ENCODE results near the gene CAMK2B.

Gene CAMK2B

DNA sequence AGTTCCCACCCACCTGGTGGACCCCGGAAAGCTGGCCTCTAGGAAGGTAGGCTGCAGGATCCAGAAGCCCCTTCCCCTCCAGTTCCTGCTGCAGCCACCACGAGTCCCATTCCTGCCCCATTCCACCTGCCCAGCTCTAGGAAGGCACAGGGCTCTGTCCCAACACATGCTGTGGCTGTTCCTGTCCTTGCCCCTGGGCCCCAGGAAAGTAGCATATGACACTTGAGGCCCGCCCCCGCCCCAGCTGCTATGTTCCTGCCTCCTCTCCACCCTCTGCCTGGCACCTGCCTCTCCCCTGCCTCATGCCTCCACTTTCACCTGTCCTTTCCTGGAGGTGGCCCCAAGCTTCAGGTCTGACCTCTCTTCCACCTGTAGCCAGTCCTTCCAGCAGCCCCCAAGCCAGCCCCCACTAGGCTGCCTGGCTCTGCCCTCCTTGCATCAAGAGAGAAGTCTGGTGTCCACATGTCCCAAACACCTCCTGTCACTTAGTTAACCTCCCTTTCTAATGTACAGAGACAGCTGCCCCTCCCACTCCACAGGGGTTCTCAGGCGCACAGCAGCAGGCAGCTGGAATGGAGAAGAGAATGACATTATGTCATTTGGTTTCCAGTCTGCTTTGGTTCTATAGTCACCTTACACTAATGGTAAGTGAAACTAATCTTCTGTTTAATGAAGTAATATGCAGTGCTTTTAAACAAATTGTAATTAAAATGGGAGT, 101.9 kb downstream of the CAMK2B start:
- H3K79me2 ChIP-seq (ENCODE audit: insufficient read depth, low read depth) = no peaks in the 10 kb centered on the region
- H3K4me2 ChIP-seq = no peak overlapping the region
- TF ChIP-seq, protein P1, sequence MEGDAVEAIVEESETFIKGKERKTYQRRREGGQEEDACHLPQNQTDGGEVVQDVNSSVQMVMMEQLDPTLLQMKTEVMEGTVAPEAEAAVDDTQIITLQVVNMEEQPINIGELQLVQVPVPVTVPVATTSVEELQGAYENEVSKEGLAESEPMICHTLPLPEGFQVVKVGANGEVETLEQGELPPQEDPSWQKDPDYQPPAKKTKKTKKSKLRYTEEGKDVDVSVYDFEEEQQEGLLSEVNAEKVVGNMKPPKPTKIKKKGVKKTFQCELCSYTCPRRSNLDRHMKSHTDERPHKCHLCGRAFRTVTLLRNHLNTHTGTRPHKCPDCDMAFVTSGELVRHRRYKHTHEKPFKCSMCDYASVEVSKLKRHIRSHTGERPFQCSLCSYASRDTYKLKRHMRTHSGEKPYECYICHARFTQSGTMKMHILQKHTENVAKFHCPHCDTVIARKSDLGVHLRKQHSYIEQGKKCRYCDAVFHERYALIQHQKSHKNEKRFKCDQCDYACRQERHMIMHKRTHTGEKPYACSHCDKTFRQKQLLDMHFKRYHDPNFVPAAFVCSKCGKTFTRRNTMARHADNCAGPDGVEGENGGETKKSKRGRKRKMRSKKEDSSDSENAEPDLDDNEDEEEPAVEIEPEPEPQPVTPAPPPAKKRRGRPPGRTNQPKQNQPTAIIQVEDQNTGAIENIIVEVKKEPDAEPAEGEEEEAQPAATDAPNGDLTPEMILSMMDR (conservative IDR thresholded peaks at IDR 0.05; ENCODE audit: low read depth, low read length) = no peak
- H4K20me1 ChIP-seq (ENCODE audit: insufficient read depth) = no peaks in the 10 kb centered on the region
- H3K4me3 ChIP-seq (IDR thresholded peaks at IDR 0.05; ENCODE audit: insufficient read depth, low read depth, low read length) = no peak overlapping the region
- no peak overlapping the region for H3K27ac ChIP-seq
- no peaks in the 10 kb centered on the region for H3K4me1 ChIP-seq (ENCODE audit: low read depth, poor library complexity, severe bottlenecking)
- no peak overlapping the region for H2AFZ ChIP-seq (ENCODE audit: low read depth)
- no peaks in the 10 kb centered on the region for H3K36me3 ChIP-seq (ENCODE audit: insufficient read depth)
- H3K9ac ChIP-seq = no peak overlapping the region
- H3K27me3 ChIP-seq (ENCODE audit: insufficient read depth, low read depth) = peaks cover 26% of the 10 kb centered on the region

DNA sequence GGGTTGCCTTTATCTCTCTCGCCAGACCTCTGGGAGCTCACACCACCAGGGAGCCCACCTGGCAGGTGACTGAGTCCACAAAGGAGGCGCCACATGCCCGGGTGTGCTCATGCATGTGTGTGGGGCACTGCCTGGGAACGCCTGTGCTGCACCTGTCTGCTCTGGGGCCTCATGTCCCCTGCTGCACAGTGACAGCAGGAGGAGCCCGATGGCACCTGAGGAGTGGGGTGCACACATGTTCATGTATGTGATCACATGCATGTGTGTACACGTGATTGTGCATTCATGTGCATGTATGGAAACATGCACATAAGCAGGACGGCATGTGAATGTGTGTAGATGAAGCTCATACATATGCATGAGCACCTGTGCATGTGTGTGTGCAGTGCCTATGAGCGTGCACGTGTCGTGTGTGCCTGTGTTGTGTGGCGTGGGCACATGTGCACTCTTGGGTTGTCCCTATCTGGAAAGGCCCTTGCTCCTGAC, 102.6 kb downstream of the CAMK2B start:
- H3K4me1 ChIP-seq (ENCODE audit: low read depth, poor library complexity, severe bottlenecking) = no peaks in the 10 kb centered on the region
- TF ChIP-seq, protein P1 (conservative IDR thresholded peaks at IDR 0.05; ENCODE audit: low read depth, low read length) = no peak
- no peak overlapping the region for H3K4me3 ChIP-seq (IDR thresholded peaks at IDR 0.05; ENCODE audit: insufficient read depth, low read depth, low read length)
- no peaks in the 10 kb centered on the region for H3K79me2 ChIP-seq (ENCODE audit: insufficient read depth, low read depth)
- H3K4me2 ChIP-seq = no peak overlapping the region
- H3K36me3 ChIP-seq (ENCODE audit: insufficient read depth) = no peaks in the 10 kb centered on the region
- no peak overlapping the region for H2AFZ ChIP-seq (ENCODE audit: low read depth)
- no peaks in the 10 kb centered on the region for H4K20me1 ChIP-seq (ENCODE audit: insufficient read depth)
- H3K27ac ChIP-seq = no peak overlapping the region
- H3K27me3 ChIP-seq (ENCODE audit: insufficient read depth, low read depth) = peaks cover 19% of the 10 kb centered on the region
- no peak overlapping the region for H3K9ac ChIP-seq

DNA sequence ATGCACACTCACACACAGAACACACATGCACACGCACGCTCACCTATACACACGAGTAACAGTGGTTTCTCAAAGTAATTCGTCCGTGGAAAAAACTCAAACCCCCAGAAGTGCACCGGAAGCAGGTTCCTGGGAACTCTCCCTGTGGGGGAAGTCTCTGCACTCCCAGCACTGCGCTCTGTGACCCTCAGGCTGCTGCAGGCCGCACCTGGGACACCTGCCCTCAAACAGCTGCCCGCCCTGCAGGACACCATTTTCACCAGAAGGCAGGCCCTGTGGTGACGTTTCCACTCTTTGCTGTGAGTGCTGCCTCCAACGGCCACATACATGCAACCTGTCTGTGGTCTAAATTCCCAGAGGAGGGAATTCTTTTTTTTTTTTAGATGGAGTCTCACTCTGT, 103.3 kb downstream of the CAMK2B start:
- no peaks in the 10 kb centered on the region for H3K36me3 ChIP-seq (ENCODE audit: insufficient read depth)
- no peak overlapping the region for H3K4me3 ChIP-seq (IDR thresholded peaks at IDR 0.05; ENCODE audit: insufficient read depth, low read depth, low read length)
- H3K9ac ChIP-seq = no peak overlapping the region
- no peak overlapping the region for H3K4me2 ChIP-seq
- TF ChIP-seq, protein P1 (conservative IDR thresholded peaks at IDR 0.05; ENCODE audit: low read depth, low read length) = no peak
- peaks cover 19% of the 10 kb centered on the region for H3K27me3 ChIP-seq (ENCODE audit: insufficient read depth, low read depth)
- no peak overlapping the region for H3K27ac ChIP-seq
- H4K20me1 ChIP-seq (ENCODE audit: insufficient read depth) = no peaks in the 10 kb centered on the region
- H3K79me2 ChIP-seq (ENCODE audit: insufficient read depth, low read depth) = no peaks in the 10 kb centered on the region
- no peaks in the 10 kb centered on the region for H3K4me1 ChIP-seq (ENCODE audit: low read depth, poor library complexity, severe bottlenecking)
- no peak overlapping the region for H2AFZ ChIP-seq (ENCODE audit: low read depth)

DNA sequence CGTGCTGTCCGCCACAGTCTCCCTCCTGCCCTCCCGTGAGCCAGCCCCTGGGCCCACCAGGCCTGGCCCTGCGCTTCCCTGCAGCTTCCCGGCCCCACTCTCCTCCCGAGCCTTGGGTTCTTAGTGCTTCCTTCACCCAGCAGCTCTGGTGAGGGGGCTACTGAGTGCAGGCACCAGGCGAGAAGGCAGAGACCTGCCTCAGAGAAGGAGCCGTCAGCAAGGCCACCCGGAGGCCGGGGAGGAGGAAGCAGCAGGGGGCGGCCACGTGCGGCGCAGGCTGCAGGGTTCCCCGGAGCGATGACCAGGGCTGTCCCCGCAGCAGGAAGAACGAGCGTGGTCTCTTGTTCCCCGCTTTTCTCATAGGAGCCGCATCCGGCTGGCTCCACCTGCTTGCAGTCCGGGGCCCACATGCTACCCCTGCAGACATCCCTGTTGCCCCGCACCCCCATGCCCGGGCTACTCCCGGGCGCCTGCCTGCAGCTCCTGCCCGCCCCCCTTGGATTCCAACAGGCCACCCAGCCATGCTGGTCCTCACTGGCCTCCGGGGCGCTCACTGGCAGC, 104.1 kb downstream of the CAMK2B start:
- TF ChIP-seq, protein P1 (conservative IDR thresholded peaks at IDR 0.05; ENCODE audit: low read depth, low read length) = no peak
- H2AFZ ChIP-seq (ENCODE audit: low read depth) = no peak overlapping the region
- H3K27me3 ChIP-seq (ENCODE audit: insufficient read depth, low read depth) = peaks cover 15% of the 10 kb centered on the region
- H3K4me2 ChIP-seq = no peak overlapping the region
- H3K79me2 ChIP-seq (ENCODE audit: insufficient read depth, low read depth) = no peaks in the 10 kb centered on the region
- no peaks in the 10 kb centered on the region for H4K20me1 ChIP-seq (ENCODE audit: insufficient read depth)
- H3K9ac ChIP-seq = no peak overlapping the region
- H3K4me1 ChIP-seq (ENCODE audit: low read depth, poor library complexity, severe bottlenecking) = no peaks in the 10 kb centered on the region
- no peak overlapping the region for H3K27ac ChIP-seq
- no peaks in the 10 kb centered on the region for H3K36me3 ChIP-seq (ENCODE audit: insufficient read depth)
- H3K4me3 ChIP-seq (IDR thresholded peaks at IDR 0.05; ENCODE audit: insufficient read depth, low read depth, low read length) = no peak overlapping the region
